Breast epithelium (tissue), 4 donors: ENCODE measurements around the gene MAPK14. TPM values are rescaled to one million over a fixed set of nuclear protein-coding genes. Genes with fewer than 3 reads are reported as not detected.

ENCODE experiments used
- DNase-seq, 2 donors: peaks; one replicate each; pipeline ENCODE4 v3.0.0-alpha.2; 2019; ENCODE audit warnings: low spot score in 2 of 2
- H3K27ac ChIP-seq, 2 donors: fragments of 200-600 bp; sonication (generic) in 1 of 2; one replicate each; pipeline ENCODE4 v1.5.1; 2016 to 2019; ENCODE audit warnings: mild to moderate bottlenecking in 1 of 2
- H3K27me3 ChIP-seq, 2 donors: fragments of 200-600 bp; sonication (generic) in 1 of 2; one replicate each; pipeline versions ENCODE4 v1.5.1 to v1.6.0; 2017 to 2019; ENCODE audit warnings: control low read depth in 1 of 2, mild to moderate bottlenecking in 1 of 2
- H3K36me3 ChIP-seq: fragments of 200-600 bp; one replicate; pipeline ENCODE4 v1.5.1; 2019
- H3K4me1 ChIP-seq, 2 donors: fragments of 200-600 bp; sonication (generic); one replicate each; pipeline ENCODE4 v1.5.1; 2016 to 2019; ENCODE audit warnings: control low read depth in 1 of 2
- H3K4me3 ChIP-seq, 3 donors: fragments of 200-600 bp; sonication (generic); 1 replicate in 2 of 3; 2 replicates in 1 of 3; pipeline ENCODE4 v1.5.1; 2016 to 2019; ENCODE audit warnings: mild to moderate bottlenecking in 3 of 3, moderate library complexity in 2 of 3
- H3K9me3 ChIP-seq, 2 donors: fragments of 200-600 bp; sonication (generic) in 1 of 2; one replicate each; pipeline ENCODE4 v1.5.1; 2016 to 2019; ENCODE audit warnings: control low read depth in 1 of 2
- CTCF ChIP-seq, 3 donors: fragments of 450-650 bp; IDR thresholded peaks; one replicate each; pipeline ENCODE4 v1.5.1; 2016 to 2017; ENCODE audit warnings: antibody characterized with exemption in 3 of 3, mild to moderate bottlenecking in 3 of 3, moderate library complexity in 3 of 3
- POLR2A ChIP-seq: fragments of 450-650 bp; IDR thresholded peaks from one replicate; pipeline ENCODE4 v1.6.1; 2016; ENCODE audit warnings: antibody characterized with exemption, mild to moderate bottlenecking, moderate library complexity
- intact Hi-C: fragments of 100-400 bp; cut with DNase I; formaldehyde crosslinking; loops from one replicate; pipeline ENCODE4 v1.15.1; 2023; ENCODE audit warnings: low total_unique reads
- total RNA-seq, 3 donors: library from RNA; depleted of rRNA; stranded (reverse); fragments of >200 nt; gene quantifications; one replicate each; pipeline ENCODE4 v1.1.0, GENCODE V29; 2016

Gene MAPK14
- total RNA-seq, 3 donors from 2014 or later = 72.8 to 85.6 (median 81.3) TPM

- H3K27ac ChIP-seq = no peak overlapping the region
- H3K9me3 ChIP-seq = peaks cover 0 to 5% of the 10 kb centered on the region in 2 donors
- H3K36me3 ChIP-seq = no peaks in the 10 kb centered on the region
- intact Hi-C loops = no loop called here
- TF ChIP-seq CTCF (IDR thresholded peaks at IDR 0.05) (no peak), POLR2A (no peak)
- no peaks in the 10 kb centered on the region for H3K4me1 ChIP-seq
- no peaks in the 10 kb centered on the region for H3K27me3 ChIP-seq
- DNase-seq = no peak
- H3K4me3 ChIP-seq = no peak overlapping the region
Measured at GRCh38 chr6:36160147-36160760, 132.6 kb downstream of the MAPK14 start.

Other genes with a start within 250 kb of the MAPK14 start
- gene CLPSL1, start 246.8 kb upstream of the MAPK14 start, total RNA-seq = 1 to 10 TPM in 1 of 3 donors, not detected in 2; 1.3 TPM
- gene CLPS, start 230.5 kb upstream of the MAPK14 start, total RNA-seq = not detected
- not detected for gene LHFPL5, start 222.5 kb upstream of the MAPK14 start, total RNA-seq
- 10 to 100 TPM; 29.1 to 77.7 (median 61.3) TPM for gene SRPK1, start 106.7 kb upstream of the MAPK14 start, total RNA-seq
- gene SLC26A8, start 3.2 kb upstream of the MAPK14 start, total RNA-seq = under 1 TPM in 2 of 3 donors, not detected in 1; 0.29 to 0.48 TPM
- 10 to 100 TPM in 2 of 3 donors, 1 to 10 TPM in 1; 2.6 to 45.2 (median 30.2) TPM for gene MAPK13, start 102.7 kb downstream of the MAPK14 start, total RNA-seq
- 10 to 100 TPM; 18.9 to 26.5 (median 25.8) TPM for gene BRPF3, start 168.9 kb downstream of the MAPK14 start, total RNA-seq
- gene PNPLA1, start 242.3 kb downstream of the MAPK14 start, total RNA-seq = not detected